ENCODE results near the gene REEP1.
"Not testable (repeated sequence)": the region's sequence is repeated elsewhere in the genome, so short reads cannot be mapped to it uniquely, and the experiment has no call there.

REEP1 gene

DNA sequence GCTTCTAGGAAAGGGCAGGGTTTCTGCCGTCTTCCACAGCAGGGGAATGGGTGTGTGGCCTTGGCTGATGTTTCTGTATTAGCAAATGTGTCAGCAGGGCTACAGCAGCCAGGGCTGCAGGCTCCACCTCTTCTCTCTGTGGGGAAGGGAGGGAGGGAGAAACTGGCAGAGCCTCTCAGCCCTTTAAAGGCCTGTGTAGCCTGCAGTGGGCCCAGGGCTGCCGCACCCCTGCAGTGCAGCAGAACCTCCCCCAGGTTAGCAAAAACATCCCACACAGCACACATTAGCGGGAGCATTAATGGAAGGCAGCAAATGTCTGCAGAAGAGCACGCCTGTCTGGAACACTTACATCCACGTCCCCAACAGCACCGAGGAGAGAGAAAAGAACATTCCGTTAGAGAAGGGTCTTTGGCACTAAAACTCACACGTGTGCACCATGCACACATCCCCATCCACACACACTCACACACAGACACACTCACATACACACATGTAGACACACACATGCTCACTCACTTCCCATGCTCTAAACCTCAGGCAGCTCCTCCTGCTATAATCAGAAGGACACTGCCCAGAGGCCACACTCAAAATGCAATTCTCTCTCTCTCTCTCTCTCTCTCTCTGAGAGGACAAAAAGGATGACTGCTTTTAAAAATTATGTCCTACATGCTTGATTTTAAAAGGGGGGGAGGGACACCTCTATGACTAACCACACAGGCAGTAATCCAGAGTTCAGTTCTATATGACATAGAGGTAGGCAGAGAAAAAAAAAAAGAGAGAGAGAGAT lies 114.1 kb downstream of the REEP1 start:
- no peak for DNase-seq

DNA sequence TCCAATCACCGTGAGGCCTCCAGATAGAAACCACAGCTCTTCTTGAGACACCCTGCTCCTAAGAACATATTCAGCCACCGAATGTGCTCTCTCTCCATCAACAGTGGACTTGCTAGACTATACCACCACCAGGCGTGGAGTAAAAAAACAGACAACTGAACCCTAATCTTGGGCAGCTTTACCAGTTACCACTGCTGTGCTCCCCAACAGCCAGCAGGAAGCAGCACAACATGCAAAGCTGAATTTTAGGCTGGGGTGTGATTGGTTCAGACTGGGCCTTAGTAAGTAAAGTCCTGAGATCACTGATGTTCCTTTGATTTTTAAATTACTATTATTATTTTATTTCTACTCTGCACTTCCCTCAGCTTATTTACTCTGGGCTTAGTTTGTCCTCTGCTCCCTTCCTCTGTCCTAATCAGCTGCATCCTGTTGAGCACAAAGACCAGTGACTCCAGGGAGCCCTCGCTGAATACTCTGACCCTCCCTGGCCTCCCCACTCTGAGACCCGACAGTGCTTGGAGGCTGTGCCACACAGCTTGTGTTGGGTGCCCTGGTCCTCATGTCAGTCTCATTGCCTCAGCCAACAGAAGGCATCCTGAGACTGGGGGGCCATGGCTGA lies 116.3 kb downstream of the REEP1 start:
- DNase-seq, result peak; percentile 60

DNA sequence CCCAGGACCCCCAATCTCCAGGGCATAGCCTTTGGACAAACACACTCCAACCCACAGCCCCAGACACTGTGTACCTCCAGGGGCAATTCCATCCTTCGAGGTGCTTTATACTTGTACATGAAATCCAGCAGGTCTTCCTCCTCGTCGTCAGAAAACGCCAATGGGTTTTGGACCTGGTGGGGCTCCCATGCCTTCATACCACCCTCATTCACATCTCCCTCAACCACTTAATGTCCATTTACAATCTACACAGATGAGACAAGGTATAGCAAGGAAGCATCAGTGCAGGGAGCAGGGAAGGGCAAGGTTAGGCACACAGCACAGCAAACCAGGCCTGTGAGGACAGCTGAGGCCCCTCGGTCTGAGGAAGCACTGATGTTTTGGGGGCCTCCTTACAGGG lies 117.5 kb downstream of the REEP1 start:
- no peak for DNase-seq

DNA sequence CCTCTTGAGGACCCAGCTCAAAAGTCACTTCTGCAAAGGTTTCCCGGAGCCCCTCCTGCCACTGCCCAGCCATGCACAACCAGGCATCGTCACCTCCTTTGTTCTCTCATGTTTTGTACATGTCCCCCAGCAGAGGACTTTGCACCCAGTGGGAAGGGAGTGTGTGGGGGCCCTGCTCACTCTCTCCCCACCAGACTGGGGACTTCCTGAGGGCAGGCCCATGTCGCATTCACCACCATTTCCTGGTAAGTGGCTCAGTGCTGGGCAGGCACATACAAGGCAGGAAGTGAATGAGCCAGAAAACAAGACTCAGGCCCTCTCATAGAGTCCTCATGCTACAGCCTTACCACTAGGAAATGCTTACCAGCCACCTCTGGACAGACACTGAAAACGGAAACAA lies 119.3 kb downstream of the REEP1 start:
- no peak for DNase-seq

DNA sequence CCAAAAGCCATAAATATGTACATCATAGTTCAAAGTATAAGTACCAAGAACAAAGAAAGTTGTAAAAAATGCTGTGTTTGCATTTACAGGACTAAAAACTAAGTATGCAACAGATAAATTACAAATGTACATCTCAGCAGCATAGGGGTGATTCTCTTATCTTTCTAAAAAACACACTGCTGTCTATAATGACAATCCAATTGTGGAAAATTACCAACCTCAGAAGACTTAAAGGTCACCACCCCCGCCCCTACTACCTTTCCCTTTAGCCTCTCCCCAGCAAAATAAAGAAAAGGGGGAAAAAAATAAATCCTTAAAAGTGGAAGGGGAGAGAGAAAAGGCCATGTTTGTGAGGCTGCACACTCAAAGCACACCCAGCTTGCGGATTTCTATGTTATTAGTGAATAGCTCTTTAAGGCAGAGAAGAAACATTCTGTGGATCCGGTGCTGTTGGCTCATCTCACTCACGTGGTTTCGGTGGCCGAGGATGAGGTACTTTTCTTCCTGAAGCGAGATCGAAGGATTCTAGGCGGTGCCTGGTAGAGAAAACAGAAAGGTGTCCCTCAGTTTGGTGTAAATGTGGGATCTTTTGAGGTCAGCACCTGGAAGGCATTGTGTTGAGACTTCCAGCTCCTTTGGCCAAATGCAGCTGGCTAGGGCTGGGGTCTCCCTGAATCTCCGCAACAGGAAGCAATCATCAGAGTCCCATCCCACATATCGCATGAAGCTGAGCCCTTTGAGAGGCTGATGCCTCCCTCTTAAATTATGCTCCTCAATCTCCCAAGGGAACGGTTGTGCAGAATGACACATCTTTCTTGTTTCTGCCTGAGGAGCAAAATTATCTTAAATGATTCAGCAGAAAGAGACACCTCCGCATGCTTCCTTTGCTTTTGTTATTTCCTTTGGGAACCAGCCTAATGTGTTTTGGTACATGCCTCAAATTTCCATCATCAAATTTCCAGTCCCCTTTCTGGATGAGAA lies 120.6 kb downstream of the REEP1 start:
- DNase-seq, result no peak

DNA sequence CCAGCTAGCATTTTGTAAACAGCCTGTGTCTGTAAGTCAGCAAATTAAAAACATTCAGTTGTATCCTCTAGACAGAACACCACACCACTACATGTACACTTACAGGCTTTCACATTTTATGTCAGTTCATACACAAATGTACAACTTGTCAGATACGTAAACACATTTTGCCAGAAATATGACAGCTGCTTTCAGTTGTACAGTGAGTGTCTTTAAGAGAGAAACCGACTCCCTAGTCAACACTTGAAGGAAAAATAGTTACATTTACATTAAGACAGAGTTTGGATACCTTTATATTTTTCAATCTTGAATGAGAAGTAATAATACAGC lies 123.0 kb downstream of the REEP1 start:
- no peak for DNase-seq

DNA sequence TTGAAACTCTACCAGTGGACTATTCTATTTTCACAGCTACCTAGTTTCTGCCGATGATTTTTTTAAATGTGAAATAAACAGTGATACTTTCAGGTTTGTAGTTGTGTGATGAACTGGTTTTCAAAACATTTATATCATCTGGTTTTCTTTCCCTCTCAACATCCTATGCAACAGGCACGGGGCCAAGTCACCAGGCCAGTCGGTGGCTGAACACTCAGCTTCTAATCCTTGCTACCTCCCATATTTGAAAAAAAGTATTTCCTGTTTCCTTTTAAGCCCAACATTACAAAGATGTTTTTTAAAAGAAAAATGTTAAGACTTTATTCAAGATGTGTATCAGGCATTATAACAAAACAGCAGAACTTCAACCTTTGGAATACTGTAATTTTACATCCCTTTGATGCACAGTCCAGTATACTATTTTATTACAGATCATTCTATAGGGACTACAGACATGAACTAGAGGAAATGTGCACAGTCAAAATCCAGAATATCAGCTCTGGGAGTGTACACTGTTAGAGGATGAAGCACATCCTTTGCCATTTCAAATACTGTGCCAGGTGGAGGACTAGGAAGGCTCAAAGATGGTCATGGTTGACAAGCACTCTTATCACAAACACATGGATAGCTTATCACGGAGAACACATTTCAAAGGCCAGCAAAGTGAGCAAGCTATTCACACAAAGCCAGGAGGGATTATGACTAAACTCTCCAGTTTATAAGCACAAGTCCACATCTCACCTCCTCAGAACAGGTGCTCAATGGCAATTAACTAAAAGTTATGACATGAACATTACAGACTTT lies 123.5 kb downstream of the REEP1 start:
- no peak for DNase-seq

DNA sequence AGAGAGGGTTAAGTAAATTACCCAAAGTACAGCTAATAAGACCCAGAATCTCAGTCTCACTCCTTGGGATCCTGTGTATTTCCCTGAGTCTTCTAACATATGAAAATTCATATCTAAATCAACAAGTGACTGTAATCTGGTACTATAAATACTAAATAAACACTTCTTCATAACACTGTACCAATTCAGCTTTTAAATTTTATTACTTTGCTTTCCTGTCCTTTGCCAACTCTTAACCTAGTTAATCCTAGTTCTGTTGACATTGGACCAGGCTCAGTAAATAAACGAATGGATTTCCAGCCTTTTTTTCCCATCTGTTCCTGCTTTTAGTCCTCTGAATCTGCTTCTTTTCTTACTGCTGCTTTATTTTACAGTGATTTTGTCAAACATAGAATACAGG lies 124.4 kb downstream of the REEP1 start:
- DNase-seq, result no peak

DNA sequence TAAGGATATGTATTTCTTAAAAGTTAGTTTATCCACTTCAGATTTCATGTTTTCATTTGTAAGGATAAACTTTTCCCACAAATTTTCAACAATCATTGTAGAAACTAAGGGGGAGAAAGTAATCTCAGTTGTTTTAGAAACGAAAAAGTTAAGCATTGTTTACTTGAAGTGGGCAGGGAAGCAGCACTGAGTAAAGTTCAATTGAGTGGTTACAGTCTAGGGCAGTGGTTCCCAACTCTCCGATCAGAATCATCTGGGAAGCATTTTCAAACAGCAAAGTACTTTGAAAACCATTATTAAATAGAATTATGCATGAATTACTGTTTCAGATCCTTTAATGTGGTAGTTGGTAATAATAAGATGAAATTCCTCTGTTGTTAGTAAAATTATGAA lies 125.6 kb downstream of the REEP1 start:
- DNase-seq, result no peak

DNA sequence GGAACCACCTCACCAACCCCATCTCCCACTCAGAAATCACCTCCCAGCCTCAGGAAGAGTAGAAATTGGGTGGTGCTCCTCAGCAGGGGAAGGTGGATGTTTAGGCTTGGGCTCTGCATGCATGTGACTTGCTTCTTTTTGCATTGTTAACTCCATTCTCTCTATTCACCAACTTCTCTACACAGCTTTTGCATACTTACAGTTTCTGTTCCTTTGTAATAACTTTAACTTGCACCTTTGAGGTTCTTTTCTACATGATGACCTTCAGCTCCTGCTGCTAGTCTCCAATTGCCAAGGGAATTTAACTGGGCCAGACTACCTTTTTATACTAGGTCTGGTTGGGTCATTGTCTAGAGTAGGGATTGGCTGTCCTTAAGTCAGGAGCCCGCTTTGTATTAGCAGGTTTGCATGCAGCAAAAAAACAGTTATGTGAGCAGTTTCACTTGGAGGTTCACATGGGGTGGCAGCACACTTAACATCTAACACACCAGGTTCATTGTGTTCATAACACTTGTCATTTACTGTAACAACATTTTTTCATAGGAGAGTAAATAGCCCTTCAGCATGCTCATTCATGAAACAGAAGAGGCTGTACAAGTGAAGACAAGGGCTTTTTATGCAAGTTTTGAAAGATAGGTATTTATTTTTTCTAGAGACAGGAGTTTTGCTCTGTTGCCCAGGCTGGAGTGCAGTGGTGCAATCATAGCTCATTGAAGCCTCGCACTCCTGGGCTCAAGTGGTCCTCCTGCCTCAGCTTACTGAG lies 126.2 kb downstream of the REEP1 start:
- no peak for DNase-seq

DNA sequence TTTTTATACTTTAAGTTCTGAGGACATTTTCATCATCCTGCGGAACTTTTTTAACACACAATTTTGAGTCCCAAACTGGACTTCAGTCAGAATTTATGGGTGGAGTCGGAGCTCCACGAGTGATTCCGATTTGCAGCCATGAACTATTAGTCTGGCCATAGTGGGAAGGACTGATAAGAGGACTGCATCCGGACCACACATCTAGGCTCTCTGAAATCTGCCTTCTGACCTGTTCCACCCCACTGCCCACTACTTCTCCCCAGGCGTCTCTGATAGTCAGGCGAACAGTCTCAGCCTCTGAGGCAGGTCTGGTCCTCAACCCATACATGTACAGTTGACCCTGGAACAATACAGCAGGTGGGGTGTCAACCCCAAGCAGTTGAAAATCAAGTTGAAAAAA lies 133.0 kb downstream of the REEP1 start:
- DNase-seq, result no peak

DNA sequence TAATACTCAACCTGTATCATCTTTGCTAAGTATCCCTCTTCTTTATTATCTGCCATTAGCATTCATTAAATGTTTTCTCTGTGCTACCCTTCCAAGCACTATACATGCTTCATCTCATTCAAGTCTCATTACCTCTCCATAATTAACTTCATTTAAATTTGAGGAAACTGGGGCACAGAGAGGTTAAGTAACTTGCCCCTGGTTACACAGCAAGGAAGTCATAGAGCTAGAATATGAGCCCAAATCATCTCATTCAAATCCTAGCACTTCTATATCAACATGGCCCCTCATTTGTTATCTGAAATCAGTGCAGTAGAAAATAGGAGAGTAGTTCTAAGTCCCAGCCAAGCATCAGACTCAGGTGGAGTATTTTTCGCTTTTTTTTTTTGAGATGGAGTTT lies 133.8 kb downstream of the REEP1 start:
- DNase-seq, result no peak

DNA sequence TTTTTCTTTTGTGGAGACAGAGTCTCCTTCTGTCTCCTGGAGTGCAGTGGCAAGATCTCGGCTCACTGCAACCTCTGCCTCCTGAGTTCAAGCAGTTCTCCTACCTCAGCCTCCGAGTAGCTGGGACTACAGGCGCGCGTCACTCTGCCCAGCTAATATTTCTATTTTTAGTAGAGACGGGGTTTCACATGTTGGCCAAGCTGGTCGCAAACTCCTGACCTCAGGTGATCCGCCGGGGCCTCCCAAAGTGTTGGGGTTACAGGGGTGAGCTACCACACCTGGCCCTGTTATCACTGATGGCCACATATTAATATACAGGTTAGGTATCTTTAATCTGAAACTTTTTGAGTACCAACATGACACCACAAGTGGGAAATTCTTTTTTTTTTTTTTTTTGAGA lies 134.7 kb downstream of the REEP1 start:
- no peak for DNase-seq

DNA sequence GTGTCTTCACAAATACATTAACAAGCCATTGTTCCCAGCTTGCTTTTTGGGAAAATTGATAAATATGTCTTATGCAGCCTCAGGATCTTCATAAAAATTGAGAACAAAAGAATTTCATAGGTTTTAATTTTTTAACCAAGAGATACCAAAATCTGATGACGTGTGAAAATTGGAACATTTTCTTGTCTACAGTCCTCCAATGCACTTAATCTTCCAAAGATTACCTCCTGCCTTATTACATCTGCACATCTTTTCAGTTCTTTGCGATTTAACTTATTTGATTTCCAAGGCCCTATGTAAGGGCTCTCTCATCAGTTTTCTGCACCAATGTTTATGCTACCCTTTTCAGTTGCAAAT lies 135.1 kb downstream of the REEP1 start:
- no peak for DNase-seq

DNA sequence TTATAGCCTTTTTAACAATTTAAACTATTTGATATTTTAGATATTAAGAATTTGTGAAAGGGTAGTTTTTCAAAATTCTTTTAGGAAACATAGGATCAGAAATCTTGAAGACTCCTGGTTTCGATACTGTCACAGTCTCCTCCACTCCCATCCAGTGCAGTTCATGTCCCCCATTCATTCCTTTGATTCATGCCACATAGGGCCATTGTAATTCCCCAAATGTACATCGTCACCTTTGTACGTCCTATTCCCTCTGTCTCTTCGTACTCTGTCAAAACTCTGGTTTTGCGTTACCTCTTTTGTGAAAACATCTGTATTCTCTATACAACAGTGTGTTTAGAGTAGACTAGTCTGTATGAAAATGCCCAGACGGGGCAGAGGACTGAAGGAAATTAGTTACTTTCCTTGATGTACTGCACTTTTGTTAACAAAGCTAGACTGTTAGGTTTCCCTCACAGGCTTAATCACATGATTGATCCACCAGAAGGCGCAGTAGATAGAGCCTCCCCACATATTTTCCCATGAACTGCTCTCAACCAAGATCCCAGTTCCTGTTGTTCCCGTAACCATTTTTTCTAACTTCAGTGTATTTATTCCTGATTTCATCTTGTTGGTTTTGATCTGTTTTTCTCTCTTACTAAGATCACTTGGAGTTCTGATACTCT lies 135.6 kb downstream of the REEP1 start:
- no peak for DNase-seq

DNA sequence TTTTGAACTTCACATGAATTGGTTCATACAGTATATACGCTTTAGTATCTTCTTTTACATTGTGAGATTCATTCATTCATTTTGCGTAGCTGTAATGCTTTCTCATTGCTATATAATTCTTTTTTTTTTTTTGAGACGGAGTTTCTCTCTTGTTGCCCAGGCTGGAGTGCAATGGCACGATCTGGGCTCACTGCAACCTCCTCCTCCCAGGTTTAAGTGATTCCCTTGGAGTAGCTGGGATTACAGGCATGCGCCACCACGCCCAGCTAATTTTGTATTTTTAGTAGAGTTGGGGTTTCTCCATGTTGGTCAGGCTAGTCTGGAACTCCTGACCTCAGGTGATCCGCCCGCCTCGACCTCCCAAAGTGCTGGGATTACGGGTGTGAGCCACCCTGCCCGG lies 136.9 kb downstream of the REEP1 start:
- DNase-seq, result not testable (repeated sequence)

DNA sequence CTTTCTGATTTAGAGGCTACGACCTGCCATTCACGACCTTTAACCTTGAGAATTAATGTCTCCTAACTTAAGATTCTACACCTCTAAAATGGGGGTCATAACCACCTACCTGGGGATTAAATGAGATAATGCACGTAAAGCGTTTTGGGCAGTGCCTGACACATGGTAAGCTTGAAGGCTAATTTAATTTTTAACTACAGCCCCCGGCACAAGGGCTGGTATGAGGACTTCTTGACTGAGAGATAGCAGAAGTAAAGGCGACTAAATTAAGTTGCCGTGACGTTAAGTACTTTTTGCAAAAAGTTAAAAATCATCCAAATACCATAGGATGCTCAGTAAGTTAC lies 137.6 kb downstream of the REEP1 start:
- no peak for DNase-seq

DNA sequence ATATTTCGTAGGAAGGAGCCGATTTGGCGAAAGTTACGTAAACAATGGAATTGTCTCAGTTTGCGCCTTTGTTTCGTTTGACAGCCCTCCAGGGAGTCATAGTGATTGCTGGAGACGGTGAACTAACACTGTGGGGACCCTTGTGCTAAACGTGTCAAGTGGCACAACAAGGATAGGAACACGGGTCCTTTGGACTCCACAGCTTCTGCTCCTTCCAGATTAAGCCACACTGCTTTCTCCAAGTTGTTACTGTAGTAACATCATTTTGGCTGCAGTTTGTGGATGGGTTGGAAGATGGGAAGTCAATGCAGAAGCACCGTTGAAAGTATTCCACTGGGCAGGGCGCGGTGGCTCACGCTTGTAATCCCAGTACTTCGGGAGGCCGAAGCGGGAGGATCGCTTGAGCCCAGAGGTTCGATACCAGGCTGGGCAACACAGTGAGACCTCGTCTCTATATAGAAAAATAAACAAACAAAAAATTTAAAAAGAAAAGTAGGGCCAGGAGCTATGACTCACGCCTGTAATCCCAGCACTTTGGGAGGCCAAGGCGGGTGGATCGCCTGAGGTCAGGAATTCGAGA lies 141.5 kb downstream of the REEP1 start:
- peak; percentile 4 for DNase-seq

DNA sequence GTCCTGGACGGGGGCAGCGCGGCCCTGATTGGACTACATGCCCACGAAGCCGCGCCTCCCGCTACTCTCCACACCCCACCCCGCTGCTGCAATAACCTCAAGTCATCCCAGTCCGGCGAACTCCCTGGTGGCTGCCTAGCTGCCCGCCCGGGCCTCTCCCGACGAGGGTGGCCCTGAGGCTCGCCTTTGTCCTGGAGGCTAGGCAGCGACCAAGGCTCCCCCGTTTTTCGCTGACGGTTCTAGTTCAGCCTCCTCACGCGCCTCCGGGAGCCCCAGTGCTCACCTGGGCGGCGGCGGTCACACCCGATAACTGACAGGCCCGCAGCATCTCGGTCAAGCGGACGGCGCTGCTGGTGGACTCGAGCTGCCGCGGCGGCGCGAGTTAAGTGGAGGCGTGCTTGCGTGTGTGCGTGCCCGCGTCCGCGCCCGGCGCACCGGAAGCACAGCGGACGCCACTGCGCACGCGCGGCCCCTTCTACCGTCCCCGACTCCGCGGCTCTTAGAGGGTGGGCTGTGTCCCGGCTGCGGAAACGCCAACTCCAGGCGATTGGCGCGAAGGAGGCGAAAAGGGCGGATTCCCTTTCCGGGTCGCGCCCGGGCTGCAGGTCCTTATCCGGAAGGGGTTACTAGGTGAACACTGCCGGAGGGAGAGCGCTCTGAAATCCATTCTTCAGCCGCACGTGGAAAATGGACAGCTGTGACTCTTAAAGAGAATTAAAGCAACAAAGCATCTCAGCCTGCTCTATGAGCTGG lies 142.2 kb downstream of the REEP1 start, which contains the start of gene IMMT:
Gene IMMT, minus strand, starts transcription at position 408 of the 753 bp plus-strand sequence. Its CDS starts 80 bp downstream, at position 328.
- DNase-seq, result peak; percentile 98

DNA sequence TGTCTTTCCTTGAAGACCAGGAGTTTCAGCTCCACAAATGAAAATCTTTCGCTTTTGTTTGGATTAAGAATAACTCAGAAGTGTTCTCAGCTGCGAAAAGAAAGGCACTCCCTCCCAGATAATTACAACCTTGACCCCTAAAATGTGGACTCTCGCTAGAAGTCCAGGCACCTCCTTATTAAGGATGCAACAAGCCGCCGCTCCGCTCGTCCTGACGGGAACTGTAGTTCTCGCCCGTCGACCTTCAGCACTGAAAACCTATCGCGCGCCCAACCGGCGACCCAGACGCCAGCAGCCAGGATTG lies 142.7 kb downstream of the REEP1 start:
- no peak for DNase-seq

Data from stimulated activated CD4-positive, alpha-beta T cell treated with anti-CD3 and anti-CD28 coated beads, Interleukin-1b, Interleukin-23, amount 100 ng/mL, for 48 hours (primary cell).